Liver (tissue), 9 donors: ENCODE data around the gene IL2RA. TPM values are rescaled to one million over a fixed set of nuclear protein-coding genes. Genes with fewer than 3 reads are reported as not detected.

ENCODE experiments used
- DNase-seq: peaks from one replicate; pipeline ENCODE4 v3.0.0-alpha.2; 2017; ENCODE audit warnings: low spot score
- H3K27ac ChIP-seq, 2 donors: one replicate each; pipeline ENCODE4 v1.7.0; 2013; ENCODE audit warnings: inconsistent platforms in 2 of 2, low read length in 2 of 2, control low read depth in 1 of 2, low read depth in 1 of 2, mild to moderate bottlenecking in 1 of 2
- H3K27me3 ChIP-seq, 4 donors: one replicate each; pipeline versions ENCODE4 v1.6.1 to v1.7.0; 2013; ENCODE audit warnings: low read length in 3 of 4, inconsistent platforms in 1 of 4, mild to moderate bottlenecking in 1 of 4, moderate library complexity in 1 of 4; ENCODE audit not compliant: control insufficient read depth in 4 of 4, insufficient read depth in 4 of 4
- H3K36me3 ChIP-seq, 4 donors: one replicate each; pipeline versions ENCODE4 v1.6.1 to v1.7.0; 2013; ENCODE audit warnings: low read length in 3 of 4, mild to moderate bottlenecking in 3 of 4, low read depth in 1 of 4, moderate library complexity in 1 of 4; ENCODE audit not compliant: control insufficient read depth in 4 of 4, insufficient read depth in 3 of 4
- H3K4me1 ChIP-seq, 4 donors: one replicate each; pipeline versions ENCODE4 v1.6.1 to v1.7.0; 2013; ENCODE audit warnings: low read length in 3 of 4, mild to moderate bottlenecking in 3 of 4, moderate library complexity in 1 of 4; ENCODE audit not compliant: control insufficient read depth in 4 of 4, insufficient read depth in 4 of 4
- H3K4me3 ChIP-seq, 3 donors: one replicate each; pipeline versions ENCODE4 v1.6.1 to v1.7.0; 2013; ENCODE audit warnings: low read length in 3 of 3, control low read depth in 1 of 3, low read depth in 1 of 3, mild to moderate bottlenecking in 1 of 3
- H3K9ac ChIP-seq, 2 donors: one replicate each; pipeline ENCODE4 v1.7.0; 2013; ENCODE audit warnings: low read length in 2 of 2, mild to moderate bottlenecking in 2 of 2, moderate library complexity in 2 of 2, control low read depth in 1 of 2, low read depth in 1 of 2
- H3K9me3 ChIP-seq, 4 donors: one replicate each; pipeline versions ENCODE4 v1.6.1 to v1.7.0; 2013; ENCODE audit warnings: low read length in 3 of 4; ENCODE audit not compliant: control insufficient read depth in 4 of 4
- EGR1 ChIP-seq, 2 donors: IDR thresholded peaks; 2 replicates each; pipeline ENCODE4 v1.6.1; 2016 to 2018; ENCODE audit warnings: antibody characterized with exemption in 2 of 2, low read depth in 2 of 2
- FOXA1 ChIP-seq: IDR thresholded peaks from 2 replicates; pipeline ENCODE4 v1.6.1; 2016; ENCODE audit warnings: antibody characterized with exemption
- FOXA2 ChIP-seq: IDR thresholded peaks from 2 replicates; pipeline ENCODE4 v1.6.1; 2016; ENCODE audit warnings: antibody characterized with exemption
- GABPA ChIP-seq, 2 donors: IDR thresholded peaks in 1 of 2; conservative IDR thresholded peaks in 1 of 2; 2 replicates each; pipeline ENCODE4 v1.6.1; 2016; ENCODE audit warnings: antibody characterized with exemption in 2 of 2, mild to moderate bottlenecking in 1 of 2, moderate library complexity in 1 of 2
- HNF4A ChIP-seq, 2 donors: conservative IDR thresholded peaks; 2 replicates each; pipeline ENCODE4 v1.6.1; 2016; ENCODE audit warnings: antibody characterized with exemption in 2 of 2, mild to moderate bottlenecking in 2 of 2
- HNF4G ChIP-seq: IDR thresholded peaks from 2 replicates; pipeline ENCODE4 v1.6.1; 2016; ENCODE audit warnings: antibody characterized with exemption
- JUND ChIP-seq, 2 donors: IDR thresholded peaks; 2 replicates each; pipeline ENCODE4 v1.6.1; 2016; ENCODE audit warnings: antibody characterized with exemption in 2 of 2
- NR2F2 ChIP-seq: IDR thresholded peaks from 2 replicates; pipeline ENCODE4 v1.6.1; 2016; ENCODE audit warnings: antibody characterized with exemption
- RAD21 ChIP-seq, 2 donors: IDR thresholded peaks; 2 replicates each; pipeline ENCODE4 v1.6.1; 2016; ENCODE audit warnings: antibody characterized with exemption in 2 of 2, mild to moderate bottlenecking in 2 of 2
- RXRA ChIP-seq, 2 donors: IDR thresholded peaks; 2 replicates each; pipeline ENCODE4 v1.6.1; 2017 to 2018; ENCODE audit warnings: antibody characterized with exemption in 2 of 2, mild to moderate bottlenecking in 1 of 2
- SP1 ChIP-seq: IDR thresholded peaks from 2 replicates; pipeline ENCODE4 v1.6.1; 2018; ENCODE audit warnings: antibody characterized with exemption, mild to moderate bottlenecking
- TAF1 ChIP-seq: conservative IDR thresholded peaks from 2 replicates; pipeline ENCODE4 v1.6.1; 2016; ENCODE audit warnings: antibody characterized with exemption, mild to moderate bottlenecking
- YY1 ChIP-seq: IDR thresholded peaks from 2 replicates; pipeline ENCODE4 v1.6.1; 2016; ENCODE audit warnings: antibody characterized with exemption, mild to moderate bottlenecking
- WGBS: extraction: QIAGEN DNeasy Blood & Tissue Kit; methylation state at CpG from one replicate; pipeline ENCODE4 v1.1.7; 2013; 5-methylcytosine and 5-hydroxymethylcytosine counted together
- polyA plus RNA-seq, 2 donors: library from polyadenylated mRNA; stranded (reverse) in 1 of 2; unstranded in 1 of 2; fragments of 200-250 nt in 1 of 2; fragments of >200 nt in 1 of 2; fragmentation: Nextera tagmentation in 1 of 2; extraction: Ambion mirVana in 1 of 2; gene quantifications; one replicate each; pipeline versions ENCODE4 v1.2.1 to v1.2.3, GENCODE V29; 2013 to 2015
- total RNA-seq, 2 donors: library from RNA; depleted of rRNA; stranded (reverse); fragments of >200 nt; gene quantifications; one replicate each; pipeline ENCODE4 v1.2.3, GENCODE V29; 2014
- TF ChIP-seq, protein P1 (sequence below): IDR thresholded peaks from 2 replicates; pipeline ENCODE4 v1.6.1; 2016; ENCODE audit warnings: antibody characterized with exemption
- TF ChIP-seq, protein P2 (sequence below): fragments of 150-350 bp; IDR thresholded peaks from 2 replicates; pipeline ENCODE4 v1.5.1; 2017; ENCODE audit warnings: improper control_type of control experiment, low read depth, low read length; ENCODE audit not compliant: missing input control
- TF ChIP-seq, protein P3 (sequence below): IDR thresholded peaks from 2 replicates; pipeline ENCODE4 v1.6.1; 2016; ENCODE audit warnings: antibody characterized with exemption
- TF ChIP-seq, protein P4 (sequence below): IDR thresholded peaks from 2 replicates; pipeline ENCODE4 v1.6.1; 2016; ENCODE audit warnings: antibody characterized with exemption
- TF ChIP-seq, protein P5 (sequence below): IDR thresholded peaks from 2 replicates; pipeline ENCODE4 v1.6.1; 2016; ENCODE audit warnings: antibody characterized with exemption, mild to moderate bottlenecking
- donor health status: healthy.
- donor health status: healthy.
- donor health status: healthy.
- donor health status: healthy.
- donor health status: healthy.

Gene IL2RA
- total and polyA plus RNA-seq, 4 donors = 0.46 to 1.6 TPM; not detected in 2

DNA sequence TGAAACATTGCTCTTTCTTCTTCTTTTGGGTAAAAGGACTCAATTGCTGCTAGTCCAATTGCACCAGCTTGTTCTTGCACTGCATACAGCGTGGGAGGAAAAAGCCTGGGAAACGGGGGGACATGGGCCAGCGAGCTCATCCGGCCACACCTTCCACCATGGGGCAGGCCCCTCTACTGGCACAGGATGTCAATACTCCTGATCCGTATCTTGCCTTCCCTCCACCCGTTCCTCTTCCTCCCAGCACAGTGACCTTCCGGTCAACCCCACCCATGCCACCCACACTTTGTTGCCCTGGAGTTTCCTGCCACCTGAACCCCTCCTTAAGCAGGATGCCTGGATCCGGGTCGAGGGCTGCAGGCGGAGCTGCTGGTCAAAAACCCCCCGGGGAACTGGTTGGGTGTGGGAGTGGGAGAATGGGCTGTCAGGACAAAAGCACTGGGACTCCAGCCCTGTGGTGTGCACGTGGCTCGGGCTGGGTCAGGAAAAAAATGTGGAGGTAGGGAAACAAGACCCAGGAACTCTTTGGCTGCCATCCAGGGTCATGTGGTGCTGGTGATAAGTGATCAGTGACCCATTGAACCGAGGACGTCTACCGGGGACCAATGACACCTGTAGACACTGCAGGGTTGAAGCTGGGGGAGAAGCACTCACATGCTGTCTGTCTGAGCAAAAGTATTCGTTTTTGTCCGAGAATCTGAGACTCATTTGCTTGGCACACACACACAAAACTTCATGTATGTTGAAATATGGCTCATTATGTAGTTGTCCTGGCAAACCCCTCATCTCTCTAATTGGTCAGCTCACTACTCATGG, 8.1 kb downstream of the IL2RA start:
- Histone ChIP-seq H3K9ac (peak overlapping the region in 1 of 2 donors; percentile 18), H3K4me1 (peaks cover 0 to 16% (median 11%) of the 10 kb centered on the region in 4 donors), H3K27ac (peak overlapping the region; percentile 73 to 82), H3K36me3 (no peaks in the 10 kb centered on the region), H3K27me3 (no peaks in the 10 kb centered on the region), H3K9me3 (no peaks in the 10 kb centered on the region), H3K4me3 (no peak overlapping the region)
- WGBS = 31% methylated on average over 18 of the region's 18 CpGs
- DNase-seq = peak; percentile 70
- peak; percentile 95 for TF ChIP-seq NR2F2
- peak; percentile 40 to 64 for TF ChIP-seq GABPA (IDR thresholded peaks at IDR 0.05 in 1 of 2, conservative IDR thresholded peaks at IDR 0.05 in 1 of 2)
- peak in 1 of 2 donors; percentile 71 for TF ChIP-seq EGR1 (IDR thresholded peaks at IDR 0.05; ENCODE audit: low read depth in 2 of 2)
- peak; percentile 57 for TF ChIP-seq HNF4G
- TF ChIP-seq, protein P1, sequence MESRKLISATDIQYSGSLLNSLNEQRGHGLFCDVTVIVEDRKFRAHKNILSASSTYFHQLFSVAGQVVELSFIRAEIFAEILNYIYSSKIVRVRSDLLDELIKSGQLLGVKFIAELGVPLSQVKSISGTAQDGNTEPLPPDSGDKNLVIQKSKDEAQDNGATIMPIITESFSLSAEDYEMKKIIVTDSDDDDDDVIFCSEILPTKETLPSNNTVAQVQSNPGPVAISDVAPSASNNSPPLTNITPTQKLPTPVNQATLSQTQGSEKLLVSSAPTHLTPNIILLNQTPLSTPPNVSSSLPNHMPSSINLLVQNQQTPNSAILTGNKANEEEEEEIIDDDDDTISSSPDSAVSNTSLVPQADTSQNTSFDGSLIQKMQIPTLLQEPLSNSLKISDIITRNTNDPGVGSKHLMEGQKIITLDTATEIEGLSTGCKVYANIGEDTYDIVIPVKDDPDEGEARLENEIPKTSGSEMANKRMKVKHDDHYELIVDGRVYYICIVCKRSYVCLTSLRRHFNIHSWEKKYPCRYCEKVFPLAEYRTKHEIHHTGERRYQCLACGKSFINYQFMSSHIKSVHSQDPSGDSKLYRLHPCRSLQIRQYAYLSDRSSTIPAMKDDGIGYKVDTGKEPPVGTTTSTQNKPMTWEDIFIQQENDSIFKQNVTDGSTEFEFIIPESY = peak; percentile 48
- TF ChIP-seq FOXA2 = peak; percentile 47
- TF ChIP-seq, protein P2, sequence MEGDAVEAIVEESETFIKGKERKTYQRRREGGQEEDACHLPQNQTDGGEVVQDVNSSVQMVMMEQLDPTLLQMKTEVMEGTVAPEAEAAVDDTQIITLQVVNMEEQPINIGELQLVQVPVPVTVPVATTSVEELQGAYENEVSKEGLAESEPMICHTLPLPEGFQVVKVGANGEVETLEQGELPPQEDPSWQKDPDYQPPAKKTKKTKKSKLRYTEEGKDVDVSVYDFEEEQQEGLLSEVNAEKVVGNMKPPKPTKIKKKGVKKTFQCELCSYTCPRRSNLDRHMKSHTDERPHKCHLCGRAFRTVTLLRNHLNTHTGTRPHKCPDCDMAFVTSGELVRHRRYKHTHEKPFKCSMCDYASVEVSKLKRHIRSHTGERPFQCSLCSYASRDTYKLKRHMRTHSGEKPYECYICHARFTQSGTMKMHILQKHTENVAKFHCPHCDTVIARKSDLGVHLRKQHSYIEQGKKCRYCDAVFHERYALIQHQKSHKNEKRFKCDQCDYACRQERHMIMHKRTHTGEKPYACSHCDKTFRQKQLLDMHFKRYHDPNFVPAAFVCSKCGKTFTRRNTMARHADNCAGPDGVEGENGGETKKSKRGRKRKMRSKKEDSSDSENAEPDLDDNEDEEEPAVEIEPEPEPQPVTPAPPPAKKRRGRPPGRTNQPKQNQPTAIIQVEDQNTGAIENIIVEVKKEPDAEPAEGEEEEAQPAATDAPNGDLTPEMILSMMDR = no peak
- TF ChIP-seq TAF1 = no peak
- TF ChIP-seq, protein P3, sequence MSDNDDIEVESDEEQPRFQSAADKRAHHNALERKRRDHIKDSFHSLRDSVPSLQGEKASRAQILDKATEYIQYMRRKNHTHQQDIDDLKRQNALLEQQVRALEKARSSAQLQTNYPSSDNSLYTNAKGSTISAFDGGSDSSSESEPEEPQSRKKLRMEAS = peak; percentile 93
- TF ChIP-seq HNF4A (conservative IDR thresholded peaks at IDR 0.05) = peak; percentile 85 to 92
- TF ChIP-seq, protein P4, sequence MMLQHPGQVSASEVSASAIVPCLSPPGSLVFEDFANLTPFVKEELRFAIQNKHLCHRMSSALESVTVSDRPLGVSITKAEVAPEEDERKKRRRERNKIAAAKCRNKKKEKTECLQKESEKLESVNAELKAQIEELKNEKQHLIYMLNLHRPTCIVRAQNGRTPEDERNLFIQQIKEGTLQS = no peak
- TF ChIP-seq FOXA1 = peak; percentile 40
- peak; percentile 90 for TF ChIP-seq SP1
- TF ChIP-seq JUND (IDR thresholded peaks at IDR 0.05) = peak; percentile 18 to 69
- peak; percentile 95 for TF ChIP-seq RXRA (IDR thresholded peaks at IDR 0.05)
- peak; percentile 73 for TF ChIP-seq YY1
- TF ChIP-seq RAD21 (IDR thresholded peaks at IDR 0.05) = peak in 1 of 2 donors; percentile 46
- TF ChIP-seq, protein P5, sequence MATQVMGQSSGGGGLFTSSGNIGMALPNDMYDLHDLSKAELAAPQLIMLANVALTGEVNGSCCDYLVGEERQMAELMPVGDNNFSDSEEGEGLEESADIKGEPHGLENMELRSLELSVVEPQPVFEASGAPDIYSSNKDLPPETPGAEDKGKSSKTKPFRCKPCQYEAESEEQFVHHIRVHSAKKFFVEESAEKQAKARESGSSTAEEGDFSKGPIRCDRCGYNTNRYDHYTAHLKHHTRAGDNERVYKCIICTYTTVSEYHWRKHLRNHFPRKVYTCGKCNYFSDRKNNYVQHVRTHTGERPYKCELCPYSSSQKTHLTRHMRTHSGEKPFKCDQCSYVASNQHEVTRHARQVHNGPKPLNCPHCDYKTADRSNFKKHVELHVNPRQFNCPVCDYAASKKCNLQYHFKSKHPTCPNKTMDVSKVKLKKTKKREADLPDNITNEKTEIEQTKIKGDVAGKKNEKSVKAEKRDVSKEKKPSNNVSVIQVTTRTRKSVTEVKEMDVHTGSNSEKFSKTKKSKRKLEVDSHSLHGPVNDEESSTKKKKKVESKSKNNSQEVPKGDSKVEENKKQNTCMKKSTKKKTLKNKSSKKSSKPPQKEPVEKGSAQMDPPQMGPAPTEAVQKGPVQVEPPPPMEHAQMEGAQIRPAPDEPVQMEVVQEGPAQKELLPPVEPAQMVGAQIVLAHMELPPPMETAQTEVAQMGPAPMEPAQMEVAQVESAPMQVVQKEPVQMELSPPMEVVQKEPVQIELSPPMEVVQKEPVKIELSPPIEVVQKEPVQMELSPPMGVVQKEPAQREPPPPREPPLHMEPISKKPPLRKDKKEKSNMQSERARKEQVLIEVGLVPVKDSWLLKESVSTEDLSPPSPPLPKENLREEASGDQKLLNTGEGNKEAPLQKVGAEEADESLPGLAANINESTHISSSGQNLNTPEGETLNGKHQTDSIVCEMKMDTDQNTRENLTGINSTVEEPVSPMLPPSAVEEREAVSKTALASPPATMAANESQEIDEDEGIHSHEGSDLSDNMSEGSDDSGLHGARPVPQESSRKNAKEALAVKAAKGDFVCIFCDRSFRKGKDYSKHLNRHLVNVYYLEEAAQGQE = no peak
